Kidney epithelial cell (primary cell): Measurements from ENCODE around the gene CELF2. TPM values are rescaled to one million over a fixed set of nuclear protein-coding genes. Genes with fewer than 3 reads are reported as not detected.

Experiments used
- DNase-seq: peaks from one replicate; pipeline ENCODE4 v3.0.0-alpha.2; 2010; ENCODE audit warnings: low read depth
- H3K27me3 ChIP-seq: 2 replicates; pipeline ENCODE4 v1.6.0; 2011; ENCODE audit warnings: low read length; ENCODE audit not compliant: control insufficient read depth, insufficient read depth
- H3K36me3 ChIP-seq: 2 replicates; pipeline ENCODE4 v1.5.1; 2011; ENCODE audit warnings: low read length; ENCODE audit not compliant: control insufficient read depth, insufficient read depth
- H3K4me3 ChIP-seq: 2 replicates; pipeline ENCODE4 v1.5.1; 2011; ENCODE audit warnings: low read depth, mild to moderate bottlenecking, control low read depth, low read length
- total RNA-seq: library from RNA; depleted of rRNA; stranded (reverse); fragments of >200 nt; gene quantifications from 2 replicates; pipeline ENCODE4 v1.2.3, GENCODE V29; 2015
- TF ChIP-seq, protein P1 (sequence below): IDR thresholded peaks from 2 replicates; pipeline ENCODE4 v1.5.1; 2011; ENCODE audit warnings: mild to moderate bottlenecking, moderate library complexity, low read length, control low read depth, inconsistent platforms; ENCODE audit not compliant: insufficient read depth, poor library complexity, severe bottlenecking

CELF2 gene
- total RNA-seq, 1 donor from 2014 or later = 15.2 TPM

- Histone ChIP-seq H3K36me3 (no peaks in the 10 kb centered on the region), H3K27me3 (no peaks in the 10 kb centered on the region), H3K4me3 (no peak overlapping the region)
- DNase-seq = no peak
- TF ChIP-seq, protein P1, sequence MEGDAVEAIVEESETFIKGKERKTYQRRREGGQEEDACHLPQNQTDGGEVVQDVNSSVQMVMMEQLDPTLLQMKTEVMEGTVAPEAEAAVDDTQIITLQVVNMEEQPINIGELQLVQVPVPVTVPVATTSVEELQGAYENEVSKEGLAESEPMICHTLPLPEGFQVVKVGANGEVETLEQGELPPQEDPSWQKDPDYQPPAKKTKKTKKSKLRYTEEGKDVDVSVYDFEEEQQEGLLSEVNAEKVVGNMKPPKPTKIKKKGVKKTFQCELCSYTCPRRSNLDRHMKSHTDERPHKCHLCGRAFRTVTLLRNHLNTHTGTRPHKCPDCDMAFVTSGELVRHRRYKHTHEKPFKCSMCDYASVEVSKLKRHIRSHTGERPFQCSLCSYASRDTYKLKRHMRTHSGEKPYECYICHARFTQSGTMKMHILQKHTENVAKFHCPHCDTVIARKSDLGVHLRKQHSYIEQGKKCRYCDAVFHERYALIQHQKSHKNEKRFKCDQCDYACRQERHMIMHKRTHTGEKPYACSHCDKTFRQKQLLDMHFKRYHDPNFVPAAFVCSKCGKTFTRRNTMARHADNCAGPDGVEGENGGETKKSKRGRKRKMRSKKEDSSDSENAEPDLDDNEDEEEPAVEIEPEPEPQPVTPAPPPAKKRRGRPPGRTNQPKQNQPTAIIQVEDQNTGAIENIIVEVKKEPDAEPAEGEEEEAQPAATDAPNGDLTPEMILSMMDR = no peak
Observed at GRCh38 chr10:11095374-11095801, 77.7 kb downstream of the CELF2 start.

DNA sequence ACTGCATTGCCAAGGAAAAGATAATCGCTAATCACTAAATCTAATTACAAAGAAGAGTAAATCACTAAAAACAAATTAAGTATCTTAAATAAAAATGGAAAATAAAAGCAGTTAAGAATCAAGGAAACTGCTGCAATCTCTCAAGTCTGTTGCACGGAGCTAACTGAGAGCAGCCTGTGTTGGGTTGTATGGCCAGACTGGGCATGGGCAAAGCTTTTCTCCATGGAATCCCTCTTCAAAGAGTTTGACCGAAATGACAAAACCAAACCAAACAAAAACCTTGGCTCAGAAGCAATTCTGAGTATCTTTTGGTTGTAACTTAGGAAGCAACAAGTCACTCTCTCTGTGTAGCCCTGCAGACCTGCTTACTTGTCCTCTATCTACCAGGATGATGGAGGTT, 78.8 kb downstream of the CELF2 start:
- TF ChIP-seq, protein P1 = no peak
- no peak overlapping the region for H3K4me3 ChIP-seq

GRCh38 chr10:11097686-11098085, 80.0 kb downstream of the CELF2 start:
- TF ChIP-seq, protein P1 = no peak

More for the DNA sequence above, 78.8 kb downstream of the CELF2 start:
- Histone ChIP-seq H3K27me3 (no peaks in the 10 kb centered on the region), H3K36me3 (no peaks in the 10 kb centered on the region)
- DNase-seq = no peak

DNA sequence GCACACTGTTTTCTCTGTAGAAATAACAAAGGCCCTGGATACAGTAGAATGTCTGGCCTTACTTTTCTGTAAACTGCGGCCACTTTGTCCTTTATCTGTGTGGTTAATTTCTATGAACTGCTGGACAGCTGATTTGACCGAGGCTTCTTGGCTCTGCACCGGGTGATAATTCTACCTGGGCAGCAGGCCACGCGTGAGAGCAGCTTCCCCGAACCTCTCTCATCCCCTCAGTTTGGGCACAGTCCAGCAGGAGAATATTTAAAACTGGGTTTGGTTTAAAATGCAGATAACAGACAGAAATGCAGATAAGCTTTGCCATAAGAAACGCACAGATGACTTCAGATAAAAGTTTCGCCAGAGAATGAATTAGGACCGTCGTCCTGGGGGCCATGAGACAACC, 81.0 kb downstream of the CELF2 start:
- Histone ChIP-seq H3K36me3 (no peaks in the 10 kb centered on the region), H3K27me3 (no peaks in the 10 kb centered on the region), H3K4me3 (no peak overlapping the region)
- TF ChIP-seq, protein P1 = no peak
- DNase-seq = no peak

More at GRCh38 chr10:11097686-11098085, 80.0 kb downstream of the CELF2 start:
- DNase-seq = no peak
- no peak overlapping the region for H3K4me3 ChIP-seq
- H3K27me3 ChIP-seq = no peaks in the 10 kb centered on the region
- no peaks in the 10 kb centered on the region for H3K36me3 ChIP-seq

DNA sequence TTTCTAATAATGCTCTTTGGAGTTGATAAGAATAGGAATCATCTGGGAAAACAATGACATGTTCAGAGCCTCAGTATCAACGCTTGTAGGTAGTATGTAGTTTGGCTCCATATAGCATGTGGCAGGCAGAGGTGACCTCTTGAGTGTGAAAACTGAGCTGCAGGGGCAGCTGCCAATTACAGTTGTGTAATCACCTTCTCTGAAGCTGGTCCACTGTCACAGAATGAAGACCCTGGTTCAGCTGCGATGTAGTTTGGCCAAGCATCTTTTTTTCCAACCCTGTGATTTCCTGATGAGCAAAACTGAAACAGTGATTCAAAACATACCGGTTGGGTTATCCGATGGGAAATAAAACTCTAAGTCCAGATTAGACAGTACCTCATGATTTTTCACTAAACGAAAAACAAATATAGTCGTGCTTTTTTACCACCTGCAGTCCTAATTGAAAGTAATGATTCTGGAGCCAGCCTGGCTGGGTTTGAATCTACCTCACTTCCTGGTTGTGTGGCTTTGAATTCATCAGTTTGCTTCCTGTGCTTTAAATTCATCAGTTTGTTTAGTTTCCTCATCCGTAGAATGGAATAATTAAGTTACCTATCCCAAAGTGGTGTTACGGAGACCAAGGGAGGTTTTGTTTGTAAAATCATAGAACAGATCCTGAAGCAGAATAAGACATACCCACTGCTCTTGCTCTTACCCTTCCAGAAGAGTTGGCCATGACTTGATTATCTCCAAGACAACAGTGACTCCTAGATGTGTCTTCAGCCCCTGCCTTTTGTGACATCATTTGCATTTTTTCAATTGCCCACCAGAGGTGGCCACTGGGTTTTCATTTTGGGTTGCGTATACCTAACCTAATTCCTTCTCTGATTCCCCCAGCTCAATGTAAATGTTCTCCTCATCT, 87.4 kb downstream of the CELF2 start:
- TF ChIP-seq, protein P1 = no peak
- DNase-seq = no peak

More for the DNA sequence above, 87.4 kb downstream of the CELF2 start:
- no peak overlapping the region for H3K4me3 ChIP-seq
- no peaks in the 10 kb centered on the region for H3K27me3 ChIP-seq
- H3K36me3 ChIP-seq = no peaks in the 10 kb centered on the region
